ENCODE measurements around the gene QRICH1. TPM values are rescaled to one million over a fixed set of nuclear protein-coding genes. Genes with fewer than 3 reads are reported as not detected.
A peak's percentile ranks its signal among the peaks of the same experiment; 100 is the strongest.

The QRICH1 gene
- total and polyA plus RNA-seq, 10 donors = 35.9 to 127 (median 101) TPM

- WGBS, 5 donors = 86 to 95% (median 90%) methylated on average over 5 to 8 of the region's 8 CpGs
- H3K36me3 ChIP-seq = peaks cover 0 to 65% (median 44%) of the 10 kb centered on the region in 6 donors
Measured at GRCh38 chr3:49015072-49015471, 78.8 kb downstream of the QRICH1 start.

DNA sequence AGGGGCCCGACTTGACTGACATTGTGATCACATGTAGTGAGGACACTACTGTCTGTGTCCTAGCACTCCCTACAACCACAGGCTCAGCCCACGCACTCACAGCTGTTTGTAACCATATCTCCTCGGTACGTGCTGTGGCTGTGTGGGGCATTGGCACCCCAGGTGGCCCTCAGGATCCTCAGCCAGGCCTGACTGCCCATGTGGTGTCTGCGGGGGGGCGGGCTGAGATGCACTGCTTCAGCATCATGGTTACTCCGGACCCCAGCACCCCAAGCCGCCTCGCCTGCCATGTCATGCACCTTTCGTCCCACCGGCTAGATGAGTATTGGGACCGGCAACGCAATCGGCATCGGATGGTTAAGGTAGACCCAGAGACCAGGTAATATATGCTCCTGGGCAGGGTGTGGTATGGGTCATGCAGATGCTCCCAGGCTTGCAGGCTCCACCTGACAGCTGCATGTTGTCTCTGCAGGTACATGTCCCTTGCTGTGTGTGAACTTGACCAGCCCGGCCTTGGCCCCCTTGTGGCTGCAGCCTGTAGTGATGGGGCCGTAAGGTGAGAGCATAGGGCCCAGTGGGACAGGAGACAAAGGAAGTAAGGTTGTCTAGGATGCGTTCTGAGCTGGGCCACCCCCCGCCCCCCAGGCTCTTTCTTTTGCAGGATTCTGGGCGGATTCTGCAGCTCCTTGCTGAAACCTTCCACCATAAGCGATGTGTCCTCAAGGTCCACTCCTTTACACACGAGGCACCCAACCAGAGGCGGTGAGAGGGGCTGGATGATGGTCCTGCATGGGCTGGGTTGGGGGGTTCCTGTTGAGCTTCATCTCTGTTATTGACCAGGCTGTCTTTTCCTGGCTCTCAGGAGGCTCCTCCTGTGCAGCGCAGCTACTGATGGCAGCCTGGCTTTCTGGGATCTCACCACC, 79.9 kb downstream of the QRICH1 start:
- 78 to 85% (median 83%) methylated on average over 14 to 24 of the region's 24 CpGs for WGBS, 5 donors
- no peak for DNase-seq
- peaks cover 0 to 73% (median 44%) of the 10 kb centered on the region in 6 donors for H3K36me3 ChIP-seq

More at GRCh38 chr3:49015072-49015471, 78.8 kb downstream of the QRICH1 start:
- peak; percentile 10 to 62 (median 33) for TF ChIP-seq POLR2AphosphoS5 (IDR thresholded peaks at IDR 0.05)
- TF ChIP-seq CTCF (IDR thresholded peaks at IDR 0.05 in 8 of 11, conservative IDR thresholded peaks at IDR 0.05 in 3 of 11) = no peak
- Histone ChIP-seq H3K27ac (no peak overlapping the region), H3K4me1 (peaks cover 29 to 83% (median 52%) of the 10 kb centered on the region in 6 donors), H3K27me3 (replicated peaks in 1 of 7) (no peaks in the 10 kb centered on the region), H3K4me3 (no peak overlapping the region), H3K9me3 (no peaks in the 10 kb centered on the region)
- no peak for DNase-seq
- intact Hi-C loops (cut with DNase I; ENCODE audit: low total_unique reads) = no loop called here

DNA sequence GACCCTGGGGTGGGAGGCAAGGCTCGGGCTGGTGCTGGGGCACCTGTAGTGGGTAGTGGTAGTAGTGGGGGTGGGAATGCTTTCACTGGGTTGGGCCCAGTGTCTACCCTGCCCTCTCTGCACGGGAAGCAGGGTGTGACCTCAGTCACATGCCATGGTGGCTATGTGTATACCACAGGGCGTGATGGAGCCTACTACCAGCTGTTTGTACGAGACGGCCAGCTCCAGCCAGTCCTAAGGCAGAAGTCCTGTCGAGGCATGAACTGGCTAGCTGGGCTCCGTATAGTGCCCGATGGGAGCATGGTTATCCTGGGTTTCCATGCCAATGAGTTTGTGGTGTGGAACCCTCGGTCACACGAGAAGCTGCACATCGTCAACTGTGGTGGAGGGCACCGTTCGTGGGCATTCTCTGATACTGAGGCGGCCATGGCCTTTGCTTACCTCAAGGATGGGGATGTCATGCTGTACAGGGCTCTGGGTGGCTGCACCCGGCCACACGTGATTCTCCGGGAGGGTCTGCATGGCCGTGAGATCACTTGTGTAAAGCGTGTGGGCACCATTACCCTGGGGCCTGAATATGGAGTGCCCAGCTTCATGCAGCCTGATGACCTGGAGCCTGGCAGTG, 80.6 kb downstream of the QRICH1 start:
- peaks cover 0 to 76% (median 44%) of the 10 kb centered on the region in 6 donors for H3K36me3 ChIP-seq
- no peaks in the 10 kb centered on the region for H3K27me3 ChIP-seq (replicated peaks in 1 of 7)
- no peak for DNase-seq
- no peaks in the 10 kb centered on the region for H3K9me3 ChIP-seq
- peak overlapping the region in 4 of 8 donors; percentile 10 to 48 (median 24) for H3K27ac ChIP-seq
- H3K4me1 ChIP-seq = peaks cover 23 to 83% (median 47%) of the 10 kb centered on the region in 6 donors
- H3K4me3 ChIP-seq = no peak overlapping the region
- intact Hi-C loops (cut with DNase I; ENCODE audit: low total_unique reads) = no loop called here
- WGBS, 5 donors = 84 to 92% (median 87%) methylated on average over 14 to 19 of the region's 19 CpGs
- TF ChIP-seq POLR2A (IDR thresholded peaks at IDR 0.05) (no peak), POLR2AphosphoS5 (IDR thresholded peaks at IDR 0.05) (peak in 1 of 3 donors; percentile 16), CTCF (IDR thresholded peaks at IDR 0.05 in 8 of 11, conservative IDR thresholded peaks at IDR 0.05 in 3 of 11) (no peak)

More for the DNA sequence above, 79.9 kb downstream of the QRICH1 start:
- Histone ChIP-seq H3K4me3 (no peak overlapping the region), H3K27ac (peak overlapping the region in 1 of 8 donors; percentile 48), H3K27me3 (replicated peaks in 1 of 7) (no peaks in the 10 kb centered on the region), H3K9me3 (no peaks in the 10 kb centered on the region), H3K4me1 (peaks cover 19 to 83% (median 46%) of the 10 kb centered on the region in 6 donors)
- TF ChIP-seq POLR2AphosphoS5 (IDR thresholded peaks at IDR 0.05) (peak in 2 of 3 donors; percentile 8 to 28), POLR2A (IDR thresholded peaks at IDR 0.05) (no peak), CTCF (IDR thresholded peaks at IDR 0.05 in 8 of 11, conservative IDR thresholded peaks at IDR 0.05 in 3 of 11) (peak in 10 of 11 experiments; percentile 15 to 75 (median 51))
- intact Hi-C loops (cut with DNase I; ENCODE audit: low total_unique reads) = no loop called here
